HEK293 (cell line): ENCODE measurements around the gene CBFA2T2.
"Not testable (repeated sequence)": the region's sequence is repeated elsewhere in the genome, so short reads cannot be mapped to it uniquely, and the experiment has no call there.

Source experiments
- CTCF ChIA-PET: fragments of 350-600 bp; formaldehyde crosslinking; extraction: SDS; loops from one replicate; lab custom pipeline; 2021; ENCODE audit warnings: antibody characterized with exemption; lab: Yijun Ruan, JAX
- POLR2A ChIA-PET: fragments of 300-600 bp; formaldehyde crosslinking; extraction: SDS; loops from one replicate; lab custom pipeline; 2020; ENCODE audit warnings: antibody characterized with exemption, inconsistent platforms; lab: Yijun Ruan, JAX
- H3K27ac ChIP-seq: fragments of 200-500 bp; sonication (Bioruptor generic); 2 replicates; pipeline ENCODE4 v1.5.1; 2014; ENCODE audit warnings: low read depth, low read length, control low read depth, inconsistent platforms; ENCODE audit errors: extremely low read depth
- H3K36me3 ChIP-seq, 2 experiments: fragments of 200-500 bp in 1 of 2; sonication (Bioruptor generic) in 1 of 2; 1 replicate in 1 of 2; 2 replicates in 1 of 2; pipeline ENCODE4 v1.5.1; 2014 to 2017; ENCODE audit warnings: inconsistent platforms in 2 of 2, low read length in 2 of 2; ENCODE audit not compliant: control insufficient read depth in 2 of 2, insufficient read depth in 1 of 2
- H3K4me1 ChIP-seq: fragments of 200-500 bp; sonication (Bioruptor generic); 2 replicates; pipeline ENCODE4 v1.5.1; 2014; ENCODE audit warnings: mild to moderate bottlenecking, low read length, inconsistent platforms; ENCODE audit not compliant: control insufficient read depth, insufficient read depth
- H3K4me3 ChIP-seq: 2 replicates; pipeline ENCODE4 v1.5.1; 2011; ENCODE audit warnings: low read depth, mild to moderate bottlenecking, control low read depth, low read length, moderate library complexity
- H3K9me3 ChIP-seq: fragments of 200-500 bp; sonication (Bioruptor generic); 2 replicates; pipeline ENCODE4 v1.5.1; 2014; ENCODE audit warnings: low read depth, low read length, inconsistent platforms; ENCODE audit not compliant: control insufficient read depth, insufficient read depth
- KLF16 ChIP-seq: fragments of 450-650 bp; formaldehyde crosslinking; IDR thresholded peaks from 2 replicates; pipeline ENCODE4 v1.5.1; 2017; ENCODE audit warnings: missing biosample characterization, missing genetic modification characterization
- REST ChIP-seq: fragments of 450-650 bp; formaldehyde crosslinking; IDR thresholded peaks from 2 replicates; pipeline ENCODE4 v1.5.1; 2016; ENCODE audit warnings: missing biosample characterization, missing genetic modification characterization
- SCRT1 ChIP-seq: fragments of 450-650 bp; formaldehyde crosslinking; IDR thresholded peaks from 2 replicates; pipeline ENCODE4 v1.5.1; 2016; ENCODE audit warnings: missing biosample characterization, missing genetic modification characterization, borderline replicate concordance
- SCRT2 ChIP-seq: fragments of 450-650 bp; formaldehyde crosslinking; IDR thresholded peaks from 2 replicates; pipeline ENCODE4 v1.5.1; 2016; ENCODE audit warnings: missing biosample characterization, missing genetic modification characterization
- ZBTB44 ChIP-seq: fragments of 450-650 bp; IDR thresholded peaks from 2 replicates; pipeline ENCODE4 v1.5.1; 2018; ENCODE audit warnings: missing biosample characterization, mild to moderate bottlenecking, missing genetic modification characterization
- ZNF112 ChIP-seq: fragments of 450-650 bp; formaldehyde crosslinking; IDR thresholded peaks from 2 replicates; pipeline ENCODE4 v1.5.0; 2017; ENCODE audit warnings: missing biosample characterization, missing genetic modification characterization
- ZNF19 ChIP-seq: fragments of 450-650 bp; formaldehyde crosslinking; IDR thresholded peaks from 2 replicates; pipeline ENCODE4; 2016; ENCODE audit warnings: missing biosample characterization, missing genetic modification characterization, low read depth
- ZNF24 ChIP-seq: fragments of 450-650 bp; formaldehyde crosslinking; IDR thresholded peaks from 2 replicates; pipeline ENCODE4 v1.5.1; 2016; ENCODE audit warnings: missing biosample characterization, missing genetic modification characterization
- ZNF274 ChIP-seq, 2 experiments: fragments of 200-500 bp in 1 of 2; fragments of 450-650 bp in 1 of 2; sonication (Bioruptor generic) in 1 of 2; formaldehyde crosslinking in 1 of 2; IDR thresholded peaks; 2 replicates each; pipeline versions ENCODE4 v1.5.1 to v1.6.1; 2014 to 2016; ENCODE audit warnings: borderline replicate concordance in 1 of 2, inconsistent platforms in 1 of 2, low read length in 1 of 2, missing biosample characterization in 1 of 2, missing genetic modification characterization in 1 of 2
- ZNF37A ChIP-seq: fragments of 450-650 bp; IDR thresholded peaks from 2 replicates; pipeline ENCODE4 v1.5.1; 2018; ENCODE audit warnings: missing biosample characterization, missing genetic modification characterization
- ZNF501 ChIP-seq: fragments of 450-650 bp; formaldehyde crosslinking; IDR thresholded peaks from 2 replicates; pipeline ENCODE4 v1.5.1; 2016; ENCODE audit warnings: missing biosample characterization, missing genetic modification characterization
- TF ChIP-seq, protein P1 (sequence below): sonication (generic); formaldehyde crosslinking; IDR thresholded peaks from 2 replicates; pipeline ENCODE4 v1.8.1; 2022; ENCODE audit warnings: mild to moderate bottlenecking, moderate library complexity, missing genetic modification reagents
- TF ChIP-seq, protein P2 (sequence below): fragments of 450-650 bp; formaldehyde crosslinking; IDR thresholded peaks from 2 replicates; pipeline ENCODE4 v1.5.0; 2017; ENCODE audit warnings: missing biosample characterization, missing genetic modification characterization, borderline replicate concordance
- TF ChIP-seq, protein P3 (sequence below): fragments of 450-650 bp; formaldehyde crosslinking; IDR thresholded peaks from 2 replicates; pipeline ENCODE4 v1.5.1; 2017; ENCODE audit warnings: missing biosample characterization, missing genetic modification characterization

The CBFA2T2 gene

GRCh38 chr20:33646191-33646590 lies 156.3 kb downstream of the CBFA2T2 start:
- Histone ChIP-seq H3K4me3 (no peak overlapping the region), H3K27ac (no peak overlapping the region), H3K9me3 (no peaks in the 10 kb centered on the region), H3K4me1 (no peaks in the 10 kb centered on the region)
- CTCF ChIA-PET: no interaction called here
- TF ChIP-seq, protein P1, sequence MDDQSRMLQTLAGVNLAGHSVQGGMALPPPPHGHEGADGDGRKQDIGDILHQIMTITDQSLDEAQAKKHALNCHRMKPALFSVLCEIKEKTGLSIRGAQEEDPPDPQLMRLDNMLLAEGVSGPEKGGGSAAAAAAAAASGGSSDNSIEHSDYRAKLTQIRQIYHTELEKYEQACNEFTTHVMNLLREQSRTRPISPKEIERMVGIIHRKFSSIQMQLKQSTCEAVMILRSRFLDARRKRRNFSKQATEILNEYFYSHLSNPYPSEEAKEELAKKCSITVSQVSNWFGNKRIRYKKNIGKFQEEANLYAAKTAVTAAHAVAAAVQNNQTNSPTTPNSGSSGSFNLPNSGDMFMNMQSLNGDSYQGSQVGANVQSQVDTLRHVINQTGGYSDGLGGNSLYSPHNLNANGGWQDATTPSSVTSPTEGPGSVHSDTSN (CRISPR knock-in tag): no peak
- TF ChIP-seq ZNF112: no peak
- no peak for TF ChIP-seq ZNF501 (tag by site-specific recombination)
- TF ChIP-seq, all 188 proteins: peak for 0
- H3K36me3 ChIP-seq: peaks cover 8 to 33% of the 10 kb centered on the region in 2 experiments; a peak in 2 of 3 replicates
- POLR2A ChIA-PET: no interaction called here

DNA sequence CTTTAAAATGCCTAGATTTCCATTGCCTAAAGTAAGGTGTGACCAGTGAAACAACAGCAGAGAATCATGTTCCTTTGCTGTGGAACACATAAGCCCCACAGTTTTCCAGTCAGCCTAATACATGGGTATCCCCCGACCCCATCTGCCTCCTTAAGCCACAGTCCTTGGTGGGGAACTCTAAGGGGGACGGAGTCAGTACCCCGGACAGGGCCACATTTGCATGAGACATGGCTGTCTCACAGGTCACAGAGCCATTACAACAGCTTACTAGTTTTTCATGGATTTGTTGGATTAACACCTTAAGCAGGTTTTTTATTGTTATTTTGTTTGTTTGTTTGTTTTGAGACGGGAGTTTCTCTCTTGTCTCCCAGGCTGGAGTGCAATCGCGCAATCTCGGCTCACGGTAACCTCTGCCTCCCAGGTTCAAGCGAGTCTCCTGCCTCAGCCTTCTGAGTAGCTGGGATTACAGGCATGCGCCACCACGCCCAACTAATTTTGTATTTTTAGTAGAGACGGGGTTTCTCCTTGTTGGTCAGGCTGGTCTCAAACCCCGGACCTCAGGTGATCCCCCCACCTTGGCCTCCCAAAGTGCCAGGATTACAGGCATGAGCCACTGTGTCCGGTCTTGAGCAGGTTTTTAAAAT lies 157.2 kb downstream of the CBFA2T2 start:
- H3K4me3 ChIP-seq, H3K4me1 ChIP-seq, H3K27ac ChIP-seq, POLR2A ChIA-PET, H3K9me3 ChIP-seq: not testable (repeated sequence)
- CTCF ChIA-PET: interaction anchor here (0.7 kb wide), 1 partner anchor 936 kb away, joined by 3 read pairs; no protein-coding TSS in a partner anchor
- H3K36me3 ChIP-seq: peaks cover 3 to 29% of the 10 kb centered on the region in 2 experiments; a peak in 2 of 3 replicates
- TF ChIP-seq REST: peak; percentile 96

GRCh38 chr20:33647603-33648395 lies 157.9 kb downstream of the CBFA2T2 start:
- Histone ChIP-seq H3K9me3 (no peaks in the 10 kb centered on the region), H3K27ac (no peak overlapping the region), H3K4me3 (no peak overlapping the region), H3K4me1 (no peaks in the 10 kb centered on the region), H3K36me3 (peaks cover 3 to 26% of the 10 kb centered on the region in 2 experiments; a peak in 2 of 3 replicates)
- ChIA-PET POLR2A (interaction anchor here (0.6 kb wide), 1 partner anchor 167 kb away, joined by 3 read pairs; no protein-coding TSS in a partner anchor), CTCF (interaction anchor here (0.6 to 1.3 kb wide), 3 partner anchors 187 to 937 kb away, joined by 3 read pairs; no protein-coding TSS in a partner anchor)
- TF ChIP-seq ZNF19 (tag by site-specific recombination) (no peak), ZNF24 (tag by site-specific recombination) (no peak), SCRT1 (tag by site-specific recombination) (0 out of 2 replicates have a peak, but pooled peaks have one; percentile 36), ZBTB44 (no peak), KLF16 (tag by site-specific recombination) (no peak), SCRT2 (peak; percentile 83), ZNF274 (IDR thresholded peaks at IDR 0.05; ENCODE audit: low read length) (no peak), ZNF274 (tag by site-specific recombination; IDR thresholded peaks at IDR 0.05; ENCODE audit: borderline replicate concordance) (no peak), ZNF37A (tag by site-specific recombination) (no peak)
- TF ChIP-seq, protein P2, sequence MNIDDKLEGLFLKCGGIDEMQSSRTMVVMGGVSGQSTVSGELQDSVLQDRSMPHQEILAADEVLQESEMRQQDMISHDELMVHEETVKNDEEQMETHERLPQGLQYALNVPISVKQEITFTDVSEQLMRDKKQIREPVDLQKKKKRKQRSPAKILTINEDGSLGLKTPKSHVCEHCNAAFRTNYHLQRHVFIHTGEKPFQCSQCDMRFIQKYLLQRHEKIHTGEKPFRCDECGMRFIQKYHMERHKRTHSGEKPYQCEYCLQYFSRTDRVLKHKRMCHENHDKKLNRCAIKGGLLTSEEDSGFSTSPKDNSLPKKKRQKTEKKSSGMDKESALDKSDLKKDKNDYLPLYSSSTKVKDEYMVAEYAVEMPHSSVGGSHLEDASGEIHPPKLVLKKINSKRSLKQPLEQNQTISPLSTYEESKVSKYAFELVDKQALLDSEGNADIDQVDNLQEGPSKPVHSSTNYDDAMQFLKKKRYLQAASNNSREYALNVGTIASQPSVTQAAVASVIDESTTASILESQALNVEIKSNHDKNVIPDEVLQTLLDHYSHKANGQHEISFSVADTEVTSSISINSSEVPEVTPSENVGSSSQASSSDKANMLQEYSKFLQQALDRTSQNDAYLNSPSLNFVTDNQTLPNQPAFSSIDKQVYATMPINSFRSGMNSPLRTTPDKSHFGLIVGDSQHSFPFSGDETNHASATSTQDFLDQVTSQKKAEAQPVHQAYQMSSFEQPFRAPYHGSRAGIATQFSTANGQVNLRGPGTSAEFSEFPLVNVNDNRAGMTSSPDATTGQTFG (tag by site-specific recombination): no peak
- TF ChIP-seq, protein P3, sequence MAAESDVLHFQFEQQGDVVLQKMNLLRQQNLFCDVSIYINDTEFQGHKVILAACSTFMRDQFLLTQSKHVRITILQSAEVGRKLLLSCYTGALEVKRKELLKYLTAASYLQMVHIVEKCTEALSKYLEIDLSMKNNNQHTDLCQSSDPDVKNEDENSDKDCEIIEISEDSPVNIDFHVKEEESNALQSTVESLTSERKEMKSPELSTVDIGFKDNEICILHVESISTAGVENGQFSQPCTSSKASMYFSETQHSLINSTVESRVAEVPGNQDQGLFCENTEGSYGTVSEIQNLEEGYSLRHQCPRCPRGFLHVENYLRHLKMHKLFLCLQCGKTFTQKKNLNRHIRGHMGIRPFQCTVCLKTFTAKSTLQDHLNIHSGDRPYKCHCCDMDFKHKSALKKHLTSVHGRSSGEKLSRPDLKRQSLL (tag by site-specific recombination): no peak
